CD4-positive, alpha-beta T cell treated with Interleukin-4 for 1 hour (primary cell): Measurements from ENCODE around the gene NELL2.
"Not testable (repeated sequence)": the region's sequence is repeated elsewhere in the genome, so short reads cannot be mapped to it uniquely, and the experiment has no call there.

Experiments used
- DNase-seq, 2 donors: peaks; one replicate each; pipeline ENCODE4 v3.0.0-alpha.2; 2020 to 2022

NELL2 gene

DNA sequence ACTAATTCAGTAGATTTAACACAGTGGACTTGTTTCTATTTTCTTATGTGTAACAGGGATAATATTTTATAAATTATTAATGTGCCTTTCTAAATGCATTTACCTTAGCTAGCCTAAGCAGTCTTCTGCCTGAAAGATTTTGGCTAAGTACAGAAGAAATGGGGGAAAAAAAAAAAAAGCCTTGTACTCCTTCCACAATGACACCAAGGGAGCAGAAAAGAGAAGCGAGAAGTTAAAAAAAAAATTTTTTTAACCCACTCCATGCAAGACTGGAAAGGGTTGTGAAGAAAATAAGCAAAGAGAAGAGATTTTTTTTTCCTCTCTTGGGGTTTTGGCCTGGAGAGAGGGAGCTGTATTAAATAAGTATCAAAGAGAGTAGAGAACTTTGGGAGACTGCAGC lies 28.7 kb downstream of the NELL2 start:
- DNase-seq, result no peak

DNA sequence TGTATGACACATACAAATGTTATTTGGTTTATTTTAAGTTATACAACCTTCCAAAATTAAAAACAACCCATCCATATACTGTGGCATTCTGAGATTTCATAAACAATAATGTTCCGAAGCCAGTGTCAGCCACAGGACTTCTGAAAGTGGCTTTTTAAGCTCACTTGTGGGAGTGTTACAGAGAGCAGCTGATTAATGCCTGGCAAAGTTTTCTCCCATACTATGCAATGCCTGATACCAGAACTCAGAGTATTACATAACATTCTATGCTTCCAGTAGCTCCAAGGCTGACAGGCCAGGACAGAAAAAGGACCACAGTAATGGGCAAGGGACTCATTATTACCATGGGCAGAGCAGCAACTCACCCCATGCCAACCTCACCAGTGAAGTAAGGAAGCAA lies 29.3 kb downstream of the NELL2 start:
- DNase-seq, result no peak

GRCh38 chr12:44842669-44843068 lies 33.4 kb downstream of the NELL2 start:
- no peak for DNase-seq

- DNase-seq, result no peak
Observed at GRCh38 chr12:44839785-44840184, 36.3 kb downstream of the NELL2 start.

- no peak for DNase-seq
Observed at GRCh38 chr12:44837114-44837755, 38.9 kb downstream of the NELL2 start.

DNA sequence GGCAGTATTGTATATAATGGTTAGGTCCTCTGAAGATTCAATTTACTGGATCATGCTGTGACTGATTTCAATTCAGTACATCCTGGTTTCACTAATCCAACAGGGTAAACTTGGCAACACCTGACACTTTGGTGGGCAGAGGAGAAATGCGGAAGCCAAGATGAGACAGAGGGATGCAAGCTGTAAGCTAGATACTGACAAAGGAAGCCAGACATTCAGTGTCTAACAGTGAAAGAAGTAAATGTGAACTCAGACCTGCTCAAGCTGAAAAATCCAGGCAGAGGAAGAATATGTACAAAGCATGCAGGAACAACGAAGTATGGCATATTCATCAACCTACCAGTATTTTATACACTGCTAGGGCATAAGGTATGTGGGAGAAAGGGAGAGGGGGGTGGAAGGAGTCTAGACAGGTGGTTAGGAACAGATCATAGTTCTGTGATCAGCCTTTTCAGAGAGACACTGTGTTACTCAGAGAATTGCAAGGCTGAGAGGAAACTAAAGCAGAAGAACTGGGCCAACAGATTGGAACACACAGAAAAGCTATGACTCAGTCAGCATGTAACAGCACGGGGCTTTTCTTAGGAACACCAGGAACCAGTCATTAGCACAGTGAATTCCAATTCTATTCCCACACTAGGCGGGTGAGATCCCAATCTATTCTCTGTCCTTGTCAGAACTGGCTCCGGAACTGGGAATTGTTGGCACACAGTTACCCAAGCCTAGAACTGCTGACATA lies 40.3 kb downstream of the NELL2 start:
- peak in 1 of 2 donors; percentile 45 for DNase-seq

DNA sequence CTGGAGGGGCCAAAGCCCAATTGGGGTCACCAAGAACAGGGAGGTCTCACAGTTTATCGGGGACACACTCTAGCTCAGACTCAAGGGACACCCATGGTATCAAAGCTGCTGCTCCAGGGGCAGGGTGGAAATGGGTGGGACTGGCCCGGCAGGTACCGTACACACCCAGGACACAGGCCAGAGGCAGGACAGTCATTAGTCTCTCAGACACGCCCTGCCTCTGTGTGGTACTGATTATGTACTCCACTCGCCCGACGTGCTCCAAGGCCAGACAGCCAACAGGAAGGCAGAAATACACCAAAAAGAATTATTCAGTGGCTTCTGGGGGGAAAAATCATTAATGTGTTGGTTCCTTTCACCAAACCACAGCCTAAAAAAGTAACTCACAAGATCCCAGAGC lies 41.1 kb downstream of the NELL2 start:
- DNase-seq, result not testable (repeated sequence)

- DNase-seq, result no peak
Observed at GRCh38 chr12:44833561-44833960, 42.6 kb downstream of the NELL2 start.

DNA sequence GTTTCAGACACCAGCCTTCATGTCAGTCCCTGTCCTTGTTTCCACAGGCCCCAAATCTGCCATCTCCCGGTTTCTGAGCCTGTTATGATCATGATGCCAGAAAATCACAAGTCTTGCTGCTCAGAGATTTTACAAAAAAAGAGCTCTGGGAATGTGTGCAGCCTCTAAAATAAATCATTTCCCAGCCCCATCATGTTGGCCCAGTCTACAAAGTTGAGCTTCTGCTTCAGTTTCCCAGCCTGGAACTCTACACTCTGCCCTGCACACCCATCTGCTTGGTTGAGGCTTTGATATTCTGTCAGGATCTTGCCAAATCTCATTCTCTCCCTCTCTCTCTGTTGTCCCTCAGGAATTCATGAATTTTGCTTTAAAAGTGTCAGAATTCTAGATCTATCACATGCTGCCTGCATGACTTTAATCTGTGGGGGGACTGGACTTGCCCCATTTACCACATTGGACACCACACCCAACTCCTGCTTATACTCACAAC lies 45.5 kb downstream of the NELL2 start:
- no peak for DNase-seq

GRCh38 chr12:44829045-44829444 lies 47.1 kb downstream of the NELL2 start:
- no peak for DNase-seq

- peak in 1 of 2 donors; percentile 80 for DNase-seq
Observed at GRCh38 chr12:44827832-44828438, 48.2 kb downstream of the NELL2 start.

DNA sequence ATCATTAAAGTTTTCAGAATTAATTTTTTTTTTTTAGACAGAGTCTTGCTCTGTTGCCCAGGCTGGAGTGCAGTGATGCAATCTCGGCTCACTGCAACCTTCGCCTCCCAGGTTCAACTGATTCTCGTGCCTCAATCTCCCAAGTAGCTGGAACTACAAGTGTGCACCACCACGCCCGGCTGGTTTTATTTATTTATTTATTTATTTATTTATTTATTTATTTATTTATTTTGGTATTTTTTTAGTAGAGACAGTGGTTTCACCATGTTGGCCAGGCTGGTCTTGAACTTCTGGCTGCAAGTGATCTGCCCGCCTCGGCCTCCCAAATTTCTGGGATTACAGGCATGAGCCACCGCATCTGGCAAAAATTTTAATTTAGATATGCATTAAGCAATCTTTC lies 54.4 kb downstream of the NELL2 start:
- DNase-seq, result not testable (repeated sequence)

DNA sequence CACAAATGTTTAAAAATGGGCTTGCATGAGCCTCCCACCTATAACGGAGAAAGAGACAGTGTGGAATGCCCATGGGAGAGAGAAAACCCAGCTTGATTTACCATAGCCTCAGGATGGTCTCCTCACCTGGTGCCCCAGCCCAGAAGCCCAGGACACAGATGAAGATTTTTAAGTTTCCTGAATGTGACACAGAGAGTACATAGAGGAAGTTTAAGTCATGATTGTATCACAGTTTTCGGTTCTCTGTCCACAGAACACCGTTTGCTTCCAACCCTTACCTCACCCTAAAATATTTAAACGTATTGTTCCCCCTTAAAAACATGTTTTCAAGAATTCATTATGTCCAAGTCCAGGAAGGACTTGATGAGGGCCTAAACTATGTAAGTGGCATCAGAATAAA lies 56.2 kb downstream of the NELL2 start:
- no peak for DNase-seq

DNA sequence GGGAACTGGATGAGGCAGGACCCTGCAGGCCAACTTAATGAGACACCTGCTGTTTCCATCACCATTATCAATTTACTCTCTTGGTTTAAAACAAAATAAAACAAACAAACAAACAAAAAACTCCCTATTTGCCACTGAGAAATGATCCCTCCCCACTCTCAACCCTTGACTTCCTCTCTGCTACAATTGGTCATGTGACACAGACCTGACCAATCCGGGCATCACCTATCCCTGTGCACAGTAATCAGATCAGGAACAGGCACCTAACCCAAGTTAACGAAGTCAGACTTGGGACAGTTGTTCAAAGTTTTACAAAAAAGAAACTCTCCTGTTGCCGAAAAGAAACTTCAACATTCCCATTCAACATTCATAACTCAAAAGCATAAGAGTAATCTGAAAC lies 58.4 kb downstream of the NELL2 start:
- no peak for DNase-seq

DNA sequence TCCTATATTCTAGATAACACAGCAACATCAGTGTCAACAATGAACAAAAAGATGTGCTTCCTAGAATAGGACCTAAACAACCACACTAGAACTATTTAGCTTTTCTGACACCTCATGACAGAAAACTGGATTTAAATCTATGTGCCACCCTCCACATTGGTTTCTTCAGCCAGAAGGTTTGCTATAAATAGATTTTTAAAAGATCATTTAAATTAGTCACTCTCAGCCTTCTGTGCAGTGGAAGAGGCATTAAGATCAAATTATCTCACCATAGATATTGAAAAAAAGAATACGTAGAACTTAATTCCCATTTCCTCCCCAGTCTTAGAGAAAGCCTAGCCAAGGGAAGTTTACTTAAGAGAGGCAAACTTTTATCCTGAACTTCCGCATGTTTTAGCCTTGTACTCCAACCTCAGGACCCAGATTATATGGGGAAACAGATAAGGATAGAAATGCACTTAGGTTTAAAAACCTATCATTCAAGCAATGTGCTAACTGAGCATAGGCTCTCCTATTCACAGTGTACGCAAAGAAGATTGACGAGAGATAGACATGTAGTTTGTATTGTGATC lies 59.6 kb downstream of the NELL2 start:
- no peak for DNase-seq

- DNase-seq, result peak; percentile 26 to 78
Observed at GRCh38 chr12:44812062-44812461, 64.1 kb downstream of the NELL2 start.

DNA sequence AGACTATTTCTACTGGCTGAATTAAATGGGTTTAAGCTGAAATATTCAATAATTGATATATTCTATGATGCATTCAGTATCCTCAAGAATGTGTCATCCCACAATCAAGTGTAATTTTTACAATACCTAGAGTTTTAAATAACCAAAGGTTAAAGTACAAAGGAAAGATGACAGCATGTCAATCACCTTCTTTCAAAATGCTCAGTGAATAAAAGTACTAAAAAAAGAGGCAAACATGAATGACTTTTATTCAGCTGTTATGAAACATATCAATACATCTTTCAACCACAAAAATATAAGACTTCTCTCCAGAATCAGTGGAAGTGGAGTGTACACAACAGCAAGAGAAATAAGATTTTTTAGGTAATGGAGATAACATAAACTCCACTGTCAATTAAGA lies 72.0 kb downstream of the NELL2 start:
- DNase-seq, result no peak

GRCh38 chr12:44795970-44796369 lies 80.1 kb downstream of the NELL2 start:
- DNase-seq, result no peak

GRCh38 chr12:44788731-44789130 lies 87.4 kb downstream of the NELL2 start:
- DNase-seq, result no peak

GRCh38 chr12:44780221-44780790 lies 95.8 kb downstream of the NELL2 start:
- DNase-seq, result no peak

- DNase-seq, result no peak
Observed at GRCh38 chr12:44779766-44780165, 96.3 kb downstream of the NELL2 start.

- no peak for DNase-seq
Observed at GRCh38 chr12:44778863-44779262, 97.3 kb downstream of the NELL2 start.

GRCh38 chr12:44777044-44777443 lies 99.1 kb downstream of the NELL2 start:
- DNase-seq, result no peak
